Putamen (tissue), 1 donor: Measurements from ENCODE around the gene RRH.
"Not testable (repeated sequence)": the region's sequence is repeated elsewhere in the genome, so short reads cannot be mapped to it uniquely, and the experiment has no call there.

Source experiments
- DNase-seq: peaks from one replicate; pipeline ENCODE4 v3.0.0-alpha.2; 2016; ENCODE audit warnings: low spot score

The RRH gene

GRCh38 chr4:109846395-109847098 is 18.8 kb downstream of the RRH start:
- no peak for DNase-seq

GRCh38 chr4:109847896-109848442 is 20.2 kb downstream of the RRH start, which contains the start of gene LRIT3:
Gene LRIT3 (plus strand): TSS chr4:109848107. CDS start chr4:109848202, 95 bp downstream.
- DNase-seq, result no peak

- no peak for DNase-seq
Observed at GRCh38 chr4:109848501-109848900, 20.7 kb downstream of the RRH start.

- no peak for DNase-seq
Observed at GRCh38 chr4:109850601-109851000, 22.8 kb downstream of the RRH start.

- DNase-seq, result not testable (repeated sequence)
Observed at GRCh38 chr4:109859426-109860300, 31.9 kb downstream of the RRH start.

- DNase-seq, result no peak
Observed at GRCh38 chr4:109861271-109861670, 33.5 kb downstream of the RRH start.

GRCh38 chr4:109861916-109862511 is 34.2 kb downstream of the RRH start:
- DNase-seq, result no peak

- no peak for DNase-seq
Observed at GRCh38 chr4:109864134-109864533, 36.4 kb downstream of the RRH start.

- DNase-seq, result no peak
Observed at GRCh38 chr4:109870061-109870460, 42.3 kb downstream of the RRH start.

GRCh38 chr4:109872065-109872464 is 44.3 kb downstream of the RRH start:
- no peak for DNase-seq

GRCh38 chr4:109872950-109873656 is 45.3 kb downstream of the RRH start:
- DNase-seq, result no peak

GRCh38 chr4:109873791-109874514 is 46.2 kb downstream of the RRH start:
- DNase-seq, result no peak

- DNase-seq, result no peak
Observed at GRCh38 chr4:109875106-109875505, 47.3 kb downstream of the RRH start.

- DNase-seq, result not testable (repeated sequence)
Observed at GRCh38 chr4:109875553-109875952, 47.8 kb downstream of the RRH start.

- no peak for DNase-seq
Observed at GRCh38 chr4:109876634-109877265, 49.0 kb downstream of the RRH start.

GRCh38 chr4:109877400-109877799 is 49.6 kb downstream of the RRH start:
- DNase-seq, result no peak

- no peak for DNase-seq
Observed at GRCh38 chr4:109878355-109878754, 50.6 kb downstream of the RRH start.

GRCh38 chr4:109879081-109879480 is 51.3 kb downstream of the RRH start:
- DNase-seq, result no peak

GRCh38 chr4:109879636-109880314 is 52.0 kb downstream of the RRH start:
- DNase-seq, result no peak

- no peak for DNase-seq
Observed at GRCh38 chr4:109886303-109886702, 58.5 kb downstream of the RRH start.
